ENCODE data around the gene PPIB.
A peak's percentile ranks its signal among the peaks of the same experiment; 100 is the strongest.

PPIB gene

GRCh38 chr15:64182859-64183370, 20.1 kb upstream of the PPIB start:
- Histone ChIP-seq H3K4me3 (replicated peaks; ENCODE audit: low read depth, low read length) (no peak overlapping the region), H3K27me3 (replicated peaks; ENCODE audit: control insufficient read depth, insufficient read depth, low read length) (no peaks in the 10 kb centered on the region), H3K36me3 (ENCODE audit: control insufficient read depth, insufficient read depth, low read length) (peaks cover 2% of the 10 kb centered on the region)
- DNase-seq (ENCODE audit: extremely low read depth, insufficient read length), result no peak
- TF ChIP-seq, protein P1, sequence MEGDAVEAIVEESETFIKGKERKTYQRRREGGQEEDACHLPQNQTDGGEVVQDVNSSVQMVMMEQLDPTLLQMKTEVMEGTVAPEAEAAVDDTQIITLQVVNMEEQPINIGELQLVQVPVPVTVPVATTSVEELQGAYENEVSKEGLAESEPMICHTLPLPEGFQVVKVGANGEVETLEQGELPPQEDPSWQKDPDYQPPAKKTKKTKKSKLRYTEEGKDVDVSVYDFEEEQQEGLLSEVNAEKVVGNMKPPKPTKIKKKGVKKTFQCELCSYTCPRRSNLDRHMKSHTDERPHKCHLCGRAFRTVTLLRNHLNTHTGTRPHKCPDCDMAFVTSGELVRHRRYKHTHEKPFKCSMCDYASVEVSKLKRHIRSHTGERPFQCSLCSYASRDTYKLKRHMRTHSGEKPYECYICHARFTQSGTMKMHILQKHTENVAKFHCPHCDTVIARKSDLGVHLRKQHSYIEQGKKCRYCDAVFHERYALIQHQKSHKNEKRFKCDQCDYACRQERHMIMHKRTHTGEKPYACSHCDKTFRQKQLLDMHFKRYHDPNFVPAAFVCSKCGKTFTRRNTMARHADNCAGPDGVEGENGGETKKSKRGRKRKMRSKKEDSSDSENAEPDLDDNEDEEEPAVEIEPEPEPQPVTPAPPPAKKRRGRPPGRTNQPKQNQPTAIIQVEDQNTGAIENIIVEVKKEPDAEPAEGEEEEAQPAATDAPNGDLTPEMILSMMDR (IDR thresholded peaks at IDR 0.05; ENCODE audit: insufficient read depth, low read length, poor library complexity, severe bottlenecking), result no peak

DNA sequence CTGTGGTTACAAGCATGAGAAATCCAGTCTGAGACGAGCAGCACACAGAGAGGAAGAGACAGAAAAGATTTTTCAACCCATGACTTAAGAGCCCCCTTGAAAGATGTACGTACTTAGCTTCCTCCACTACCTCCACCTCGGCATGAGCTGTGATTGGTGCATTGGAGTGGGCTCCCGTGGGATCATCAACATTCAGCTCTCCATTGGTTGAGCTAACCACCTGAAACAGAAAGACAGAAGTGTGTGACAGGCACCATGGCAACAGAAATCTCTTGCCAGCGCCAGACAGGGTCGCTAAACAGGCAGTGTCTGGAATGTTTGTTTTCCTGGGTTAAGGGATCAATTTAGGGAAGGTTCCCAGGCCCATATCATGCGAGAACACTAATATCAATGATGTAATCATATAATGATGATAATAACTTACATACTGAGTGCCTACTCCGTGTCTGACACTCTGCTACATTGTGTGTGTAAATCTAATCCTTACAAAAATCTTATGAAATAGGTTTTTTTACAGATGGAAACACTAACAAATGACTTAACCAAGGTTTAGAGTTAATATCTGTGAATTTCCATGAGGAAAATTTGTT, 17.5 kb upstream of the PPIB start:
- H3K4me3 ChIP-seq (replicated peaks; ENCODE audit: low read depth, low read length), result no peak overlapping the region
- H3K27me3 ChIP-seq (replicated peaks; ENCODE audit: control insufficient read depth, insufficient read depth, low read length), result no peaks in the 10 kb centered on the region
- H3K36me3 ChIP-seq (ENCODE audit: control insufficient read depth, insufficient read depth, low read length), result peaks cover 4% of the 10 kb centered on the region
- no peak for DNase-seq (ENCODE audit: extremely low read depth, insufficient read length)
- TF ChIP-seq, protein P1 (IDR thresholded peaks at IDR 0.05; ENCODE audit: insufficient read depth, low read length, poor library complexity, severe bottlenecking), result no peak

DNA sequence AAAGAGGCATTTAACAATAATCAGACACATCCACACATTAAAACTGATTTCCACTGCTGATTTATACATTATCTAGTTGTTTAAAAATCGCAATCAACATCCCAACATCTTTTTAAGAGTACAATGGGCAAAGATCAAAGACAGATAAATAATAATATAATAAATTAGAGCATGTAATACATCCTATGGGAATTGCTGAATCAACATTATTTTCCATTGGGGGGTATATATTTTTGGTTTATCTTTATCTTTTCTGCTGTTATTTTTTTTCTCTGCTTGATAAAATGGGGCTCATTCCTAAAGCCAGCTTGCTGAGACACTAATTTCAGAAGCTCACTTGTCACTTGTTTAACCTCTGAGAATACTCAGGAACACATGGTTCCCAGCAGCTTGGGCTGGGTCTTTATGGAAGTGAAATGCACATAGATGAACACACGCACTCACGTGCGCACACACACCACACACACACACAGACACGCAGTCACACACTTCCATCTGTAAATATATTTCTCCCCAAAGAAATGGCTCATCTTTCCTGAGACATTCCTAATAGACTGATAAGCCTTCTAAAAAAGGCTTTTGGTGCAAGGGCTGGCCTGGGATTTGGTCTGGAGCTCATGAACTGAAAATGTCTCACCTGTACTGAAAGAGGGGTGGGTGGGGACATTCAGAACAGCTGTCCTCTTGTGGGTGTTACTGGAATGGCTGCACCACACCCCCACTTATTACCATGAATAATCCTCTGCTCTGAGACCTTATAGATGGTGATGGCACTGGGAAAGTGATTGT, 3.5 kb upstream of the PPIB start:
- TF ChIP-seq, protein P1 (IDR thresholded peaks at IDR 0.05; ENCODE audit: insufficient read depth, low read length, poor library complexity, severe bottlenecking), result no peak
- no peaks in the 10 kb centered on the region for H3K27me3 ChIP-seq (replicated peaks; ENCODE audit: control insufficient read depth, insufficient read depth, low read length)
- H3K4me3 ChIP-seq (replicated peaks; ENCODE audit: low read depth, low read length), result no peak overlapping the region
- no peak for DNase-seq (ENCODE audit: extremely low read depth, insufficient read length)
- H3K36me3 ChIP-seq (ENCODE audit: control insufficient read depth, insufficient read depth, low read length), result peaks cover 5% of the 10 kb centered on the region

DNA sequence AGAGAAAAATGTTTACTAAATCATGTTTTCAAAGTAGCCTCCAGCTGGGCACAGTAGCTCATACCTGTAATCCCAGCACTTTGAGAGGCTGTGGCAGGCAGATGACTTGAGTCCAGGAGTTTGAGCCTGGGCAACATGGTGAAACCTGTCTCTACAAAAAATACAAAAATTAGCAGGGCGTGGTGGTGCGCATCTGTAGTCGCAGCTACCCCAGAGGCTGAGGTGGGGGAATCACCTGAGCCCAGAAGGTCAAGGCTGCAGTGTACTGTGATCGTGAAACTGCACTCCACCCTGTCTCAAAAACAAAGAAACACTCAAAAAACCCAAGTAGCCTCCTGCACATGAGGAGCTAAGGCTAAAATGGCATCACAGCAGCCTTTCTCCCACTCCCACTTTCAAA, 1.6 kb upstream of the PPIB start:
- DNase-seq (ENCODE audit: extremely low read depth, insufficient read length), result no peak
- TF ChIP-seq, protein P1 (IDR thresholded peaks at IDR 0.05; ENCODE audit: insufficient read depth, low read length, poor library complexity, severe bottlenecking), result no peak
- H3K4me3 ChIP-seq (replicated peaks; ENCODE audit: low read depth, low read length), result no peak overlapping the region
- no peaks in the 10 kb centered on the region for H3K27me3 ChIP-seq (replicated peaks; ENCODE audit: control insufficient read depth, insufficient read depth, low read length)
- peaks cover 10% of the 10 kb centered on the region for H3K36me3 ChIP-seq (ENCODE audit: control insufficient read depth, insufficient read depth, low read length)

- Histone ChIP-seq H3K27me3 (replicated peaks; ENCODE audit: control insufficient read depth, insufficient read depth, low read length) (no peaks in the 10 kb centered on the region), H3K4me3 (replicated peaks; ENCODE audit: low read depth, low read length) (peak overlapping the region; percentile 51), H3K36me3 (ENCODE audit: control insufficient read depth, insufficient read depth, low read length) (peaks cover 14% of the 10 kb centered on the region)
- TF ChIP-seq, protein P1 (IDR thresholded peaks at IDR 0.05; ENCODE audit: insufficient read depth, low read length, poor library complexity, severe bottlenecking), result no peak
- no peak for DNase-seq (ENCODE audit: extremely low read depth, insufficient read length)
These were observed 989 bp upstream of the PPIB start for GRCh38 chr15:64163659-64164362.

Measured in GM06990 (cell line).